Stimulated activated CD4-positive, alpha-beta T cell treated with anti-CD3 and anti-CD28 coated beads, Interleukin-15, amount 100 ng/mL, for 48 hours (primary cell): ENCODE results near the gene ARL17A.
"Not testable (repeated sequence)": the region's sequence is repeated elsewhere in the genome, so short reads cannot be mapped to it uniquely, and the experiment has no call there.

ENCODE experiments used
- DNase-seq, 2 donors: peaks; one replicate each; pipeline ENCODE4 v3.0.0-alpha.2; 2020; ENCODE audit warnings: low read depth in 2 of 2

ARL17A gene

DNA sequence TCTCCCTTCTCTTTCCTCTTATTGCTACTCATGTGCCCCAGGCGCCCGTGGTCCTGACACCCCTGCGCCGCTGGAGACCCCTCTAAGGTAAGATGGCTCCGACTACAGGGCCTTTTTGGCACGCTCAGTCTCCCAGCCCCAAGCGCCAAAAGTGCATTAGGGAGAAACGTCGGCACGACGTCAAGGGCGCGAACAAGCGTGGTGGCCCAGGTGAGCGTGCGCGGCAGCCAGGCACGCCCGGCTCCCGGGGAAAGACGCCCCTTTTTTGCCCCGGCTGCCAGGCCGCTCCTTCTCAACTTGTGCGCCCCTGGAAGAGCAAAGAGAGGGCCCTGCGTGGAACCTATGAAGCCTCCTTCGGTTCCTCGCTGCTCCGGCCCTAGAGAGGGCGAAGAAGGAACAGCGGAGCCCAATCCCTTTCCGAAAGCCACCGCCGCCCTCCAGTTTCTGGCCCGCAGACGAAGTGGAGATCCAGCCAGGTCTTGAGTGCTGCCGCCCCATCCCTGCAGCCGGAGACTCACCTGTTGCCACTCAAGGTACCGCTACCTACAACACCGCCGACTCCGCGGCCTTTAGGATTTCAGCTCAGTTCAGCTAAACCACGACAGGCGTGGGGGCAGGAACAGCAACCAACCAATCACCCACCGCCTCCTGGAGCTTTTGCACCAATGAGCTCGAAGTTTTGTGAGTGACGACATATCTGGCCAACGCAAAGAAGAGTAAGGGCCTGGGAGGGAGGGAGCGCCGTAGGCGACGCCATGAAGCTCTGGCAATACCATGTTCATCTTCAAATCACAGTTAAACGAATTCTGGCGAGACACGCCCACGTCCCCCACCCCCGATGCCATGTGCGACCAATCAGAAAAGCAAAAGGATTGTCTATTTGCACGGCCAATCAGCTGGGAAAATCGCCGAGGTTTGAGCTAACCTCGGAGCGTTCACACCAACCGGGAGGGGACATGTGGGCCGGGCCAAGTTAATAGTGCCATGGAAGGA is at the start of gene ARL17A:
Gene ARL17A, minus strand, starts transcription at position 609 of the 993 bp plus-strand sequence. CDS start 3,369 bp downstream, outside the sequence.
- DNase-seq, result peak; percentile 57 to 72

DNA sequence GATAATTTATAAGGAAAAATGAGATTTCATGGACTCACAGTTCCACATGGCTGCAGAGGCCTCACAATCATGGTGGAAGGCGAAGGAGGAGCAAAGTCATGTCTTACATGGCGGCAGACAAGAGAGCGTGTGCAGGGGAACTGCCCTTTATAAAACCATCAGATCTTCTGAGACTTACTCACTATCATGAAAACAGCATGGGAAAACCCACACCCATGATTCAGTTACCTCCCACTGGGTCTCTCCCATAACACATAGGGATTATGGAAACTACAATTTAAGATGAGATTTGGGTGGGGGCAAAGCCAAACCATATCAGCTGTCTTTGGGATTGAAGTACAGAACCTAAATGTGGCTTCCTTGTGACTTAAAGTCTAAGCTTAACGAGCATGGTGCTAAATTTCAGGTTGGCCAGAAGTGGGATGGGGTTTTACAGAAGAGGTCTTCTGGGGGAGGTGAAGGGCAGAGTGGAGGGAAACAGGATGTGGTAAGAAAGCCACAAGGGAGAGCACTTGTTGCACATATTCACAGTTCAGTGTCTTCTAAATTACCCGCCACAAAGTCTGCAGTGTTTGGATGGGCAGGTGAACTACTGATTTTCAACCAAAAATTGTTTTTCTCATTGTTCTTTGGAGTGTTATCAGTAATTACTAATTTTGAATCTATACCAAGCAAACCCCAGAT is 49.4 kb upstream of the ARL17A start:
- DNase-seq, result not testable (repeated sequence)

DNA sequence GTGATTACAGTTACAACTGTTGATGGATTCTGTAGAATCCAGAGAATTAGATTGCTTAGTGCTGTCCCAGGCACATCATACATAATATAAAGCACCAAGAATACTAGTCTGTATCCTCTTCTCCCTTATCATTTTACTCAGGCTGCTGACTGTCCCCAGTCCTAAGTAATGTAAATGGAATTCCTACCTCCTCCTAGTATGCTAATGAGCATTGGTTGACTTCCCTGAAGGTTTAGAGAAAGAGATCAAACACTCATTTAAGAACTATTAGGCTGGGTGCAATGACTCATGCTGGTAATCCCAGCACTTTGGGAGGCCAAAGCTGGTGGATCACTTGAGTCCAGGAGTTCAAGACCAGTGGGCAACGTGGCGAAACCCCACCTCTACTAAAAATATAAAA is 48.0 kb upstream of the ARL17A start:
- DNase-seq, result not testable (repeated sequence)

DNA sequence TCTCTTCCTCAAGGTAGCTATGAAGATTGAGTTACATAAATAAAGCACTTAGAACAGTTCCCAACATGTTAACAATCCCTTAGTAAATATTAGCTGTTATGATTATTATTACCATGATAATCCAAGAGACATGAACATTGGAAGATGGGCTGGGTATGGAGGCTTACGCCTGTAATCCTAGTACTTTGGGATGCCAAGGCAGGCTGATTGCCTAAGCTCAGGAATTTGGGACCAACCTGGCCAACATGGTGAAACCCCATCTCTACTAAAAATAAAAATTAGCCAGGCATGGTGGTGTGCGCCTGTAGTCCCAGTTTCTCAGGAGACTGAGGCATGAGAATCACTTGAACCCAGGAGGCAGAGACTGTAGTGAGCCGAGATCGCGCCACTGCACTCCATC is 45.2 kb upstream of the ARL17A start:
- DNase-seq, result not testable (repeated sequence)

DNA sequence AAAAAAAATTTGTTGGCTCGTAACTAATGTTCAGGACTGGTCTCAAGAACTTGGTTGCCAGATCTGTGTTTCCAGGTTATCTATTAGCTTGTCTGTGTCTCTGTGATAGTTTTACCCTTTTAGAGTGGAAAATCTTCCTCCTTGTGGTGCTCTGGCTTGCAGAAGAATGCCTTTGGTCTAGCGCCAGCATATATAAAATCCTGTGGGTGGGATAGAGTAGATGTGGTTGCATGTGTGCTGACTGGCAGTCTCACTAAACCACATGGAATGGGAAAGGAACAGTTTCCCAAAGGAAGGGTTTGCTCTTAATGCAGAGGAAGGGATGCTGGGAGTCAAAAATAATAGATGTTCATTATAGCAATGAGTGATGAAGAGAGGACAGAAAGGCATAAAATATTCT is 44.3 kb upstream of the ARL17A start:
- not testable (repeated sequence) for DNase-seq

DNA sequence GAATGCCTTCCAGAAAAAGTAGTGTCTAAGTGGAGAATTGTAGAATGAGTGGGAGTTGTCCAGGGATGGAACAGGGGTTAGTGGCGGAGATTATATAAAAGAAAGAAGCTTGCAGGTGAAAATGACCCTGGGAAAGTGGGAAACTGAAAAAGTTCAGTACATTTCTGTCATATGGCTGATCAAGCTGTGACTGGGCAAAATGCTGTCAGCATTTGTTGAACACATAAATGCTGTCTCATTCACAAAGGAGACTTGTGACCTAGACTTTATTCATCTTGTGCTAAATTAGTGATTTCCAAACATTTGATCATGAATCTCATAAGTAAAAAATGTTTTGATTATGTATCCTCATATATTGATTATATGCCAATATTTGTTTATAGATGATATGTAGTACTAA is 39.5 kb upstream of the ARL17A start:
- DNase-seq, result not testable (repeated sequence)

DNA sequence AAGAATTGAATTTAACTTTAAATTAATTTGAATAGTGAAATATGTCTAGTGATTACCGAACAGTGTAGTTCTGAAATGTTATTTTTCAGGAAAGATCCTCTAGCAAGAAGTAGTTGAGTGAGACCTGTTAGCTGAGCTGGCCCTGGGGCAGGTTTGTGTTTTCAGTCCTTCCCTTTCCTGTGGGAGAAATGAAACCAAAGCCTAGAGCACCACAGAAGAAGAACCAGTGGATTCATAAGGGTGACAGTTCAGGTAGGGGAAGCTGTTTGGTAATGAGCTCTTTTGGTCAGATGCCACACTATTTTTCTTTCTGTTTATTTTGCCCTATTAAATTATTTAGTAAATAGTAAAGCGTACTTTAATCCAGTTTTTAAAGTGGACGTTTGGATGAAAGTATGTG is 37.6 kb upstream of the ARL17A start:
- not testable (repeated sequence) for DNase-seq

DNA sequence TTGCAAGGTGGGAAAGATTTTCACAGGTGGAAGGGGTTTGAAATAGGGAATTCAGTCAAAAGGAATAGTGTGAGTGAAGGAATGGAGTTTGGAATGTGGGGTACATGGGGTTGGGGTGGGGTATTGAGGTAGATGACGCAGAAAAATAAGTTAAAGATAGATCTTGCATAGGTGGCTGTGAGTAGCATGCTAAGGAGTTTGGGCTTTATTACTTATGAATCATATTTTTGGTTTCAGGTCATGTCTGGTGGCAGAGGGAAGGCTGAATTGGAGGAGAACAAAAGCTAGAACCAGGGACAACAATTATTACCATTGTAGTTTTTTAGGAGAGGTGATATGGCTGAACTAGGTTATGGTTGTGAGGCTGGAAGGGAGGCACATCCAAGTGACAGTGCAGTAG is 34.4 kb upstream of the ARL17A start:
- DNase-seq, result not testable (repeated sequence)

DNA sequence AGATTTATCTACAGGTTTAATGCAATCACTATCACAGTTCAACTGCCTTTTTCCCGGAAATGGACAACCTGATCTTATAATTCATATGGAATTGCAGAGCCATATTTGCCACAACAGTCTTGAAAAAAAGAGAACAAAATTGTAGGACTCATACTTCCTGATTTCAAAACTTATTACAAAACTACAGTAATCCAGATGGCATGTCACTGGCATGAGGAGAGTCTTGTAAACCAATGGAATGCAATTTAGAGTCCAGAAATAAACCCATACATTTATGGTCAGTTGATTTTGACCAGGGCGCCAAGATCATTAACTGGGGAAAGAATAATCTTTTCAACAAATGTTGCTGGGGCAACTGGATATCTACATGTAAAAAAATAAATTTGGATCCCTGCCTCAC is 31.8 kb upstream of the ARL17A start:
- DNase-seq, result not testable (repeated sequence)

DNA sequence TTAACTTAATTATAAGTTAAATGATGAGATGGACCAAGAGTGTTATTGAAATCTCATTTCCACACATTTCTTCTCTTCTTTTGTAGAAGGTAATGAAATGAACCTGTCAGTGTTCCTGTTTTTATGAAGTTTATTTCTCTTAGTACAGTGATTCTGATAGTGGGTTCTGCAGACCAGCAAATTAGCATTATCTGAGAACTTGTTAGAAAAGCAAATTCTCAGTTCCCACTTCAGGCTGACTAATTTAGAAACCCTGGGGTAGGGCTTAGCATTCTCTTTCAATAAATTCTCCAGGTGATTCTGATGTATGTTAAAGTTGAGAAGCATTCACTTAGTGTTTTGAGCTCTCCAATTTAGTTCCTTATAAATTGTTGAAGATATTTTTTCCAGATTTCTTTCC is 23.6 kb upstream of the ARL17A start:
- not testable (repeated sequence) for DNase-seq

DNA sequence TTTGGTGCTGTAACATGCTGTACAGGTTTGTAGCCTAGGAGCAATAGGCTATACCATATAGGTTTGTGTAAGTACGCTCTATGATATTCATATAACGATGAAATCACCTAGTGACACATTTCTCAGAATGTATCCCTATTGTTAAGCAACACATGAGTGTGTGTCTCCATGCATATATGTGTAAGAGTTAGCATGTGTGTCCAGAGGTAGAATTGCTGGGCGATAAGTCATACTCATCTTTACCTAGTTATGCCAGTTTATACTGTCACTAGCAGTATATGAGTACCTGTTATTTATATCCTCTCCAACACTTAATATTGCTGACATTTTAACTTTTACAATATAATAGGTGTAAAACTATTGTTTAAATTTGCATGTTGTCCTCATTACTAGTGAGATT is 21.3 kb upstream of the ARL17A start:
- DNase-seq, result not testable (repeated sequence)

DNA sequence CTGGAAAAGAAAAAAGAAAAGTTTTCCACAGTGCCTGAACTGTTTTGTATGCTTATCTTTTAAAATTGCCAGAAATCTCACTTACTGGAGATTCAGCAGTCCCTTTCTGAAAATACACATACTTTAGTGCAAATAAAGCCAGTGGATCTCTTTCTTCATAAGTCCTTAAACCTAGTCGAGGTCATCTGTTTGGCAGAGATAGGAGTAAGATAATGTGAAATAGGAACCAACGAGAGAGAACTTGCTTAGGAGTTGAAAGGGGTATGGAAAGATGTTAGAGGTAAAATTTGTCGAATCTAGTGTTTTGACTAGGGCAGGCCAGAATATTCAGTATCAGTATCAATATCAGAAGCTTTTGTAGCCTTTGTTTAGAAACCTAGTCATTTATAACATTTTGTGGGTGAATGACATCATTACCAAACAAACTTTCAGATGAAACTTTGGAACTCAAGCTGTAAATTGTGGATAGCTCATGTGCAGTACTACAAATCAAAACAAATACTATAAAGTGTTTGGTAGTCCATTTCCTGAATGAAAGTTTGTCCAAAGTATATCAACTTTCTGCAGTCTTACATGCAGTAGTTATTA is 18.9 kb upstream of the ARL17A start:
- DNase-seq, result not testable (repeated sequence)

DNA sequence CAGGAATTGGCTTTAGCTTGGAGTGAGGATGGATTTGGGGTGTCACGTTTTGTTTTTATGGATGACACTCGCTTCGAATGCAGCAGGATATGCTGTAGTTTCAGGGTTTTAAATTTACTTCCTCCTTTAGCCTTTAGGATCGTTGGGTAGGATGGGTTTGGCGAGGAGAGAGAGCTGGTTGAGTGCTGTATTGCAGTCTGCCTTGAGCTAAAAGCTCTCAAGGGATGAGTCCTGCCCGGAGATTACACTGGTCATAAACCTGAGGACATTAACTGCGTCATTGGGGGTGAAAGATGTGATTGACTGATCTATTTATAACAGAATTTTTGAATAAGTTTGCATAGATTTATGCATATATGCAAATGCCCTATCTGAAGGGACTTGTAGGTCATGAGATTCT is 11.8 kb upstream of the ARL17A start:
- not testable (repeated sequence) for DNase-seq

DNA sequence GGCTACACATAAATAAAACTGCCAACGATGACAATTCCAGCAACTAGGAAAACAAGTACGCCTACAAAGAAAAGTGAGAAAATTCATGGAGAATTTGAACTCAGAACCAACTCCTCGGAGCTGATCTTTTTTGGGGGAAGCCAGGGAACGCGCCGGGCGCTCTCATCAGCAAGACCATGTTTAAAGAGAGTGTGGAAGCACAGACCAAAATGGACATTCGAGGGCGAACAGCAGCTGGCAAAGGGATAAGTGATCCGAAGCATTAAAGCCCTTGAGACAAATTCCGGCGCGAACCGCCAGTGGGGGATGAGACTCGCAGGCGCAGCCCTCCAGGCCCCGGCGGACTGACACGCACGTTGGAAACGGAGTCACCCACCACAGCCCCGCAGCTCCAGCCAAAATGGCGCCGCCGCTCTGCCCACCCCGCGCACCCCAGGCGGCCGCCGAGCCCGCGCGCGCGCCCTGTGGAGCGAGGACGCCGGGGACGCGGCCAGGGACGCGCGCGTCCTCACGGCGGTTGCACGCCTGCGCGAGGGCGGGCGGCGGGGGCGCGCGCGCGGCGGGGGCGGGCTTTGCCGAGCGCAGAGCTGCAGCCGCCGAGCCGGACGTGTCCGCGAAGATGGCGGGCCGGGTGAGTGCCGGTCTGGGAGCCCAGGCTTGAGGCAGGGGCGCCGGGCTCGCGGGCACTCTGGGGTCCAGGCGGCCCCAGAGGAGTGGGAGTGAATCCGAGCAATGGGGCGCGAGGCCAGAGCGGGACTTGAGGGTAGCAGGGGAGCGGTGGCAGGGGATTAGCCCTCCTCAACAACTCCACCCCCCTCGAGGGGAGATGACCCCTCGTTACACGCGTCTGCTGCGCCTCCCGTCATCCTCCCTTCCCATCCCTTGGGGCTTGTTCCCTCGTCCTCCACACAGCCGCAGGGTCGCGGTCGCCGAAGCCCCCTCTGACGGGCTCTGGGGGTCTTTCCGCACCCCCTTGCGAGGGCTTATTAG is 11.0 kb upstream of the ARL17A start, which contains the start of gene NSF:
Gene NSF, plus strand, starts transcription at position 513 of the 990 bp plus-strand sequence. Its CDS starts 107 bp downstream, at position 620.
- not testable (repeated sequence) for DNase-seq

DNA sequence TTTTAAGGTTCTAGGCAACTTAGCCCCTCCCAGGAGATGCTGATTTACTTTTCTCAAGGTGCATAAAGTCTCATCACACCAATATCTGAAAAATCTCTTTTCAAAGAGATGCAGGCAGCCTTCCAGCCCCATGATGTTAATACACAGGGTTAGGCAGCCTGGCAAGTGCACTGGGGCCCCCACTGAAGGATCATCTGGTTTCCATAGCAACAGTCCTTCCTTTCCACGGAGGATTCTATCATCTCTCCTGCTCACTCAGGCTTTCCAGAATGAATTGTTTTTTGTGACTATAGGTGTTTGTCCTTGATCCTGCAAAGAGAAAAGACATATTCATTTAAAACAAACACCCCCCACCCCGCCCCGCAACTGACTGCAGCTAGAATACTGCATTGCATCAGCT is 6.0 kb upstream of the ARL17A start:
- not testable (repeated sequence) for DNase-seq

DNA sequence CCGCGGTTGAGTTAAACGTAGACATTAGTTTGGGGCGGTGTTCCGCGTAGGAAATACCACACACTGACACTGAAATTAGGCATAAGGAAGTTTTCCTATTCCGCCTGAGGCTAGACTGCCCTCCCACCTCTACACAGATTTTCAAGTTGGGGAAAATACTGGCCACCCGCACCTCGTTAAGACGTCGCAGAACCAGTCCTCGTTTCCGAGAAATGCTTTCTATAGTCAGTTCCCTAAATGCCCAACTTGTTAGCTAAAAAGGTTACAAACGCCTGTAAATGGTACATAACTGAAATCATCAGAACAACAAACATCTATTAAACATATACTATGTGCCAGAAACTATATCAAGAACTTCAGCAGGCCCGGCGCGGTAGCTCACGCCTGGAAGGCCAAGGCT is 591 bp upstream of the ARL17A start:
- DNase-seq, result not testable (repeated sequence)

DNA sequence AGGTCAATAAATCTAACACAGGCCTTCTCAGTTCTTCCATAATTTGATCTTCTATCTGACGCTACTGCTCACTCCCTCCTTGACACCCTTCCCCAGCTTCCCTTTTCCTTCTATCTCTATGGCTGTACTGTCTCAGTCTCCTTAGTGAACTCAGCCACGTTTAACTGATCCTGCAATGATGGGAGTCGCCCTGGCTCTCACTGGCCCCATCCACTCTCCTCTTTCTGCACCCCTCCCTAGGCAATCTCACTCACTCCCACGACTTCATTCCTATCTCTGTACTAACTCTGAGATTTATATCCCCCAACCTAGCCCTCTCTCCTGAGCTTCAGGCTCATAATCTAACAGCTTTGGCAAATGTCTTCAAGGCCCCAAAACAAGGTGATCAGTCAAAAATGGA is 7.7 kb downstream of the ARL17A start:
- not testable (repeated sequence) for DNase-seq

DNA sequence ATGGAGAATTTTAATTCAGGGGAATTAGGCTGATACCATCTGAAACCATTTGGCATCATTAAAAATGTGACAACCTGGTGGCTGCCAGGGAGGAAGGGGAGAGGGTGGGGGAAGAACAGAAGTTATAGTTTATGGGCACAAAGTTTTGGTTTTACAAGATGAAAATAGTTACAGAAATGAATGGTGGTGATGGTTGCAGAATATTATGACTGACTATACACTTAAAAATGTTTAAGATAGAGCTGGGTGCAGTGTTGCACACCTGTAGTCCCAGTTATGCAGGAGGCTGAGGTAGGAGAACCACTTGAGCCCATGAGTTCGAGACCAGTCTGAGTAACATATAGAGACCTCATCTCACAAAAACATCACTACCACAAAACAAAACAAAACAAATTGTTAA is 12.5 kb downstream of the ARL17A start:
- not testable (repeated sequence) for DNase-seq

DNA sequence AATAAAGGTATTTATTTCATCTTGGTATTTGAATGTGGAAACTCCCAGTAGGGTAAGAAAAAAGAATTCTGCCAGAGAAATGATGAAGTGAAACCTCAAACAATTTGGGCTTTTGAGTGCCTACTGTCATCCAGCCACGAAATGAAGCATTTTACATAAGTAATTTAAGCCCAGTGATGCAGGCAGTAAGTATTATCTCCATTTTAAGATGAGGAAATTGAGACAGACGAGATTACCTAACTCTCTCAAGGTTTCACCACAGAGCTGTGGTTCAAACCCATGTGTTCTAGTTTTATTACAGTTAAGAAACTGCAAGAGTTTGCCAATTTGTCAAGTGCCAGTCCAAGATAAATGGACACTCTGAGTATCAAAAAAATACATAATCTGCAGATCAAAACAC is 13.2 kb downstream of the ARL17A start:
- DNase-seq, result not testable (repeated sequence)

DNA sequence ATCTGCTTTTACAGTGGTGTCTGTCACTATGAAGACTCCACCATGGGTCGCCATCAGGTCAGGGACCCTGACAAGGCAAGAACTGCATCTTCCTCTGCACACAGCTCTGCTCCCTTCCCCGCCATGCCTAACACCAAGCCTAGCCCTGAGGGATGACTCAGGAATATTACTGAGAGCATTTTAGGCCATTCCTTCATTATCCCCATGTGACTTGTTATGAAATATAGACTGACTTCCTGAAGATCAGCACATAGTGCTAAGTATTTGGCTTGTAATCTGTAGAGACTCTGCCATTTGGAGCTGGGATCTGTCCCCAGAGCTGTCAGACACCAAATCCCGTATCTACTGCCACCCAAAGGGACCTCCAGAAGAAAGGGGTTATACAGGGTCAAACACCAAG is 19.4 kb downstream of the ARL17A start:
- not testable (repeated sequence) for DNase-seq

DNA sequence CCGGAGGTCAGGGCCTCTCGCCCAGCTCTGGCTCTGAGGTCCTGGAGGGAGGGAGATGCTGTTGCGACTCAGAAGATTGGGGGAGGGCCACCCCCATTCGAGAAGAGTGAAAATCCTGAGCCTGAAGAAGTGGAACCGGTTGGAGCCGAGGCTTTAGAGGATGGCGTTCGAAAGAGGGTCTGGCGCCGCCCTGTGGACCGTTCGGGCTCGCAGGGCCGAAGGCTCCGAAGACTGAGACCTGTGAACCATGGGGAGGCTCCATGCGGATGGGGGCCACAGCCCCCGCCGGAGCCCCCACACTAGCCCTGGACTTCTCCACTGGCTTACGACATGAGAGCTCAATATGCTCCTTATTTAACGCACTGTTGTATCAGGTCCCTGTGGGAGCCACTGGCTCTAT is 20.3 kb downstream of the ARL17A start:
- not testable (repeated sequence) for DNase-seq
